AG09319 (cell line): Measurements from ENCODE around the gene ATXN1.

Source experiments
- DNase-seq: peaks from one replicate; pipeline ENCODE4 v3.0.0-alpha.2; 2010; ENCODE audit warnings: low read depth; ENCODE audit errors: extremely low read depth
- TF ChIP-seq, protein P1 (sequence below): IDR thresholded peaks from 2 replicates; pipeline ENCODE4 v1.5.1; 2011; ENCODE audit warnings: low read depth, mild to moderate bottlenecking, inconsistent platforms, low read length, moderate library complexity

The ATXN1 gene

DNA sequence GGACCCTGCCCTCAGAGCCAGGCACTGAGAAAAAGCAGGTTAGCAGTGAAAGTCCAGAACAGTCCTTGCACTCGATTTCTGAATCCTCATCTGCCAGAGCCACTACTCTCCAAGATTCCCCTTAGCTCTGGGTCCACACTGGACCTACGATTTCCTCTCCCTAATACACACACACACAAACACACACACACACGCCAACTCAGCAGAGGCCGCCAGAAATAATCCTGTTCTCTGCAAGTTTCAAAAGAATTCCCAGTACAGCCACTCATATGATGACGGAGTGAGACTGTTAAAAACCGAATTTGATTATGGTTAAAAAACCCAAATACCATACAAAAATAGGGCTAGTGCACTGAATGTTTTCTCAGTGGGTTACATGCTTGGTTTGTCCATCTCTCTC, 432.0 kb downstream of the ATXN1 start:
- TF ChIP-seq, protein P1, sequence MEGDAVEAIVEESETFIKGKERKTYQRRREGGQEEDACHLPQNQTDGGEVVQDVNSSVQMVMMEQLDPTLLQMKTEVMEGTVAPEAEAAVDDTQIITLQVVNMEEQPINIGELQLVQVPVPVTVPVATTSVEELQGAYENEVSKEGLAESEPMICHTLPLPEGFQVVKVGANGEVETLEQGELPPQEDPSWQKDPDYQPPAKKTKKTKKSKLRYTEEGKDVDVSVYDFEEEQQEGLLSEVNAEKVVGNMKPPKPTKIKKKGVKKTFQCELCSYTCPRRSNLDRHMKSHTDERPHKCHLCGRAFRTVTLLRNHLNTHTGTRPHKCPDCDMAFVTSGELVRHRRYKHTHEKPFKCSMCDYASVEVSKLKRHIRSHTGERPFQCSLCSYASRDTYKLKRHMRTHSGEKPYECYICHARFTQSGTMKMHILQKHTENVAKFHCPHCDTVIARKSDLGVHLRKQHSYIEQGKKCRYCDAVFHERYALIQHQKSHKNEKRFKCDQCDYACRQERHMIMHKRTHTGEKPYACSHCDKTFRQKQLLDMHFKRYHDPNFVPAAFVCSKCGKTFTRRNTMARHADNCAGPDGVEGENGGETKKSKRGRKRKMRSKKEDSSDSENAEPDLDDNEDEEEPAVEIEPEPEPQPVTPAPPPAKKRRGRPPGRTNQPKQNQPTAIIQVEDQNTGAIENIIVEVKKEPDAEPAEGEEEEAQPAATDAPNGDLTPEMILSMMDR = no peak
- no peak for DNase-seq

DNA sequence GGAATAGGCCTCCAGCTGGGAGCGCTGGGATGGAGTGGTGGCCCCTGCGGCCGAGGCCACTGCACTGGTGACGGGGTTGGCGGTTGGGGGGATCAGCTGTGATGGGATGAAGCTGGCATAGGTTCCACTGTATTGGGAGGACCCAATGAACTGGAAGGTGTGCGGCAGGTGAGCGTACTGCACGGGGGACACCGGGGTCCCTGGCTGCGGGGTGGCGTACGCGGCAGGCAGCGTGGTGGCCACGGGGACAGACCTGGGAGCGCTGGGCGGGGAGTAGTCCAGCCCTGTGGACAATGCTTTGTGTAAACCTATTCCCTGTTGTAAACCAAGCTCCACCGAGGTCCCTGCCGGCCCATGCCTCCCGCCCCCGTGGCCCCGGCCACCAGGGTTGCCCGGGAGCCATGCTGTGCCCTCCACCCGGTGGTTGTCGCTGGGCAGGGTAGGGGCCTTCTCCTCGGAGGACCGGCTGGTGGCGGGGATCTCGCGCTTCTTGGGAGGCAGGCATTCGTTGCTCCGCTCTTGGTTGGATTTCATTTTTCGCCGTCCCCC, 433.4 kb downstream of the ATXN1 start:
- TF ChIP-seq, protein P1 = no peak
- DNase-seq = no peak

DNA sequence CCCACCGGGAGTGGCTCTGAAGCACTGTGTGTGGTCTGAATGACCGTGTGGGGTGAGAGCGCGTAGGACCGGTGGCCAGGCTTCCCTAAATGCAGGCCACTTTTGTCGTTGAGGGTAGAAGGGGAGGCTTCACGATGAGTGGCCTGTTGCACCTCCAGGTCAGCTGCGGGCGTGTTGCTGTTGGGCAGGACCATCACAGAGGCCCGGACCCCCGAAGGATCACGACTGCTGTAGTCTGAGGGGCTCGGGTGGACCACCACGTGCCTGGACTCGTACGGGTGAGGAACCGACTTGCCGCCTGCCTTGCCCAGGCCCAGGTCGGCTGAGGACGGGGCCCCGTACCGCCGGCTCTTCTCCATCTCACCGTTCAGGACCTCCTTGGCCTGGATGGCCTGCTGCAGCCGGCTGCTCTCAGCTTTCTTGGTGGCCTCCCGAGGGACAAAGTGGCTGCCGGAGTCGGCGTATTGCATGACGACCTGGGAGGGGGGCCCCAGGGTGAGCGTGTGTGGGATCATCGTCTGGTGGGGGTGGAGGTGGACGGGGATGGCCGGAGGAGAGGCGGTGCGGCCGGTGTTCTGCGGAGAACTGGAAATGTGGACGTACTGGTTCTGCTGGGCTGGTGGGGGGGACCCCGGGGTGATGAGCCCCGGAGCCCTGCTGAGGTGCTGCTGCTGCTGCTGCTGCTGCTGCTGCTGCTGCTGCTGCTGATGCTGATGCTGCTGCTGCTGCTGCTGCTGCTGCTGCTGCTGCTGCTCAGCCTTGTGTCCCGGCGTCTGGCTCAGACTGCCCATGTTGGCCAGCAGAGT, 434.1 kb downstream of the ATXN1 start:
- TF ChIP-seq, protein P1 = no peak
- DNase-seq = no peak

DNA sequence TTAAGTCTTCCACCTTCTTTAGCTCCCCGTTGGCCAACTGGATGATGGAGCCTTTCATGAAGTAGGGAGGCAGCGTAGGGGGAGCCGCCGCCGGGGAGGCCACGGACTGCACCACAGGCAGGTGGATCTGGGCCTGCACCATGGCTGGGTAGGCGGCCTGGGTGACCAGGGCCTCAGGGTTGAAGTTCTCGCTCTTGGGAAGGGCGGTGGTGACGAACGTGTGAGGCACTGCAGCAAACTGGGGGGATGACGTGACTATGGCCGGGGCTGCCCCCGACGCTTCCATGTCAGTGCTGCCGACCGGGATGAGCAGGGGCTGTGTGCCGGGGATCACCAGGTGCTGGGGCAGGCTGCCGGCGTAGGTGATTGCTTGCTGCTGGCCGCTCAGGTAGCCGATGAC, 434.7 kb downstream of the ATXN1 start:
- DNase-seq = no peak
- TF ChIP-seq, protein P1 = no peak

DNA sequence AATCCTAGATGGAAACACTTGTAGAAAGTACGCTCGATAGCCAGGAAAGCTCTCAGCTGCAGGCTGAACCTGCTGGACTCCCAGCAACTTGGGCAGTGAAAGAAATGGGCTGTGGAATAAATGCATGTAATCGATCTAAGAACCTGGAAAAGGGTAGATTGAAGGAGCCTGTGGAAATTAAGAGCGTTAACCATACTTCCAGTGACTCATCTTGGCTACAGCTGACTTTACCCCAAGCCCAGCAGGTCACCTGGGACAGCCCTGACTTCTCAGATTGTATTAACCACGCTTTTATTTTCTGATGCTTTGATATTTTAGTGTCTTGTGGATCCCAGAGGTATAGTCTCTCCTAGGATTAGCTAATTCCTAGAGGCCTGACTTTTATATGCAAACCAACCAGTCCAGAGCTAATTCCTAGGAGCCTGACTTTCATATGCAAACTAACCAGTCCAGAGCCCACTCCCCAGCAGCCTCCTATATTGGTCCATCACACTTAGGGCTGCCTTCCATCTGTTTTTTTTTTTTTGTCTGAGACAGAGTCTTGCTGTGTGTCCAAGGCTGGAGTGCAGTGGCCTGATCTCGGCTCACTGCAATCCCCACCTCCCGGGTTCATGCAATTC, 436.5 kb downstream of the ATXN1 start:
- no peak for DNase-seq
- TF ChIP-seq, protein P1 = no peak

DNA sequence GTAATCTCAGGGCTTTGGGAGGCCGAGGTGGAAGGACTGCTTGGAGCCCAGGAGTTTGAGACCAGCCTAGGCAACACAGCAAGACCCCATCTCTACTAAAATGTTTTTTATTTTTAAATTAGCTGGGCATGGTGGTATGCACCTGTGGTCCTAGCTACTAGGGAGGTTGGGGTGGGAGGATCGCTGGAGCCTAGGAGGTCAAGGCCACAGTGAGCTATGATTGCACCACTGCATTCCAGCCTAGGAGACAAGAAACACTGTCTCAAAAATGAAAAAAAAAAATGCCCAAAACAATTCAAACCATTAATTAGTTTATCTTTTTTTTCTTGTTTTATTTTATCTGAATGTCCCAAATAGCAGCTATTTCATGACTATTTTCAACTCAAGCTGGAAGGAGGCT, 437.1 kb downstream of the ATXN1 start:
- TF ChIP-seq, protein P1 = no peak
- no peak for DNase-seq

DNA sequence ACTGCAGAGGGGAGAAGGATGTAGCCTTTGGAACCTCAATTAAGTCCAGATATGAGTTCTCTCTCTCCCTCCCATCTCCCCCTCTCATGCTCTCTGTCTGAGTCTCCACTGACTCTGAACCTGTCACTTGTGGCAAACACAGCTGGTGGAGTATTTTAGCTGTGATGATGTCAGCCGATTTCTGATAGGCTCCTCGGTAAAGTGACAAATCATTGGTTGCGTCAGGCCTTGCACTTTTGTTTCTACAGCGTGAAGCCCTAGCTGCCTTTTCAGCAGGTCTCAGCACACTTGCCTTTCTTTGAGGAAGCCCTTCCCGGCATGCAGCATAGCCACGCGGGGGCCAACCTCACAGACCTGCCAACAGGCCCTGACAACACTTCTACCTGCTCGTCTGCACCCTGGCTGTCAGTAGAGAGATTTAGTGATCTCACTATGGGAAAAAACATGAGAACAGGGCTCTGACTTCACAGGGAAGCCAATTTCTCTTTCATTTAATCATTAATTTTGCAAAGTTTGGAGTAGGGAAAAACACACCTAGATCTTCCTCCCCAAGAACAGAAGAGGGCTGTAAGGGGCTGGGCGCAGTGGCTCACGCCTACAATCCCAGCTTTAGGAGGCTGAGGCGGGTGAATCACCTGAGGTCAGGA, 438.5 kb downstream of the ATXN1 start:
- TF ChIP-seq, protein P1 = no peak
- DNase-seq = no peak
